Measurements from ENCODE around the gene DOK7.
"Not testable (repeated sequence)": the region's sequence is repeated elsewhere in the genome, so short reads cannot be mapped to it uniquely, and the experiment has no call there.

GRCh38 chr4:3543415-3543814 is 80.3 kb downstream of the DOK7 start:
- not testable (repeated sequence) for TF ChIP-seq POLR2AphosphoS5, EP300 (IDR thresholded peaks at IDR 0.05)
- TF ChIP-seq, protein P1, sequence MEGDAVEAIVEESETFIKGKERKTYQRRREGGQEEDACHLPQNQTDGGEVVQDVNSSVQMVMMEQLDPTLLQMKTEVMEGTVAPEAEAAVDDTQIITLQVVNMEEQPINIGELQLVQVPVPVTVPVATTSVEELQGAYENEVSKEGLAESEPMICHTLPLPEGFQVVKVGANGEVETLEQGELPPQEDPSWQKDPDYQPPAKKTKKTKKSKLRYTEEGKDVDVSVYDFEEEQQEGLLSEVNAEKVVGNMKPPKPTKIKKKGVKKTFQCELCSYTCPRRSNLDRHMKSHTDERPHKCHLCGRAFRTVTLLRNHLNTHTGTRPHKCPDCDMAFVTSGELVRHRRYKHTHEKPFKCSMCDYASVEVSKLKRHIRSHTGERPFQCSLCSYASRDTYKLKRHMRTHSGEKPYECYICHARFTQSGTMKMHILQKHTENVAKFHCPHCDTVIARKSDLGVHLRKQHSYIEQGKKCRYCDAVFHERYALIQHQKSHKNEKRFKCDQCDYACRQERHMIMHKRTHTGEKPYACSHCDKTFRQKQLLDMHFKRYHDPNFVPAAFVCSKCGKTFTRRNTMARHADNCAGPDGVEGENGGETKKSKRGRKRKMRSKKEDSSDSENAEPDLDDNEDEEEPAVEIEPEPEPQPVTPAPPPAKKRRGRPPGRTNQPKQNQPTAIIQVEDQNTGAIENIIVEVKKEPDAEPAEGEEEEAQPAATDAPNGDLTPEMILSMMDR (IDR thresholded peaks at IDR 0.05) = not testable (repeated sequence)

Measured in sigmoid colon (tissue), 4 donors.